Hepatocyte (in vitro differentiated cells): ENCODE data around the gene RPA3. TPM values are rescaled to one million over a fixed set of nuclear protein-coding genes. Genes with fewer than 3 reads are reported as not detected.

ENCODE experiments used
- DNase-seq: peaks from one replicate; pipeline ENCODE4 v3.0.0-alpha.2; 2016; ENCODE audit warnings: low spot score
- H2AFZ ChIP-seq: fragments of 200-600 bp; sonication (generic); 2 replicates; pipeline ENCODE4 v1.6.0; 2016; ENCODE audit warnings: antibody characterized with exemption, mild to moderate bottlenecking
- H3K27ac ChIP-seq: fragments of 200-600 bp; sonication (generic); 2 replicates; pipeline ENCODE4 v1.5.1; 2016; ENCODE audit warnings: mild to moderate bottlenecking
- H3K27me3 ChIP-seq: fragments of 200-600 bp; sonication (generic); 2 replicates; pipeline ENCODE4 v1.6.1; 2016
- H3K36me3 ChIP-seq: fragments of 200-600 bp; sonication (generic); replicated peaks from 2 replicates; pipeline ENCODE4 v1.5.1; 2016; ENCODE audit warnings: low read depth; ENCODE audit not compliant: insufficient read depth
- H3K4me1 ChIP-seq: fragments of 200-600 bp; sonication (generic); 2 replicates; pipeline ENCODE4 v1.5.1; 2016; ENCODE audit warnings: mild to moderate bottlenecking, moderate library complexity; ENCODE audit not compliant: insufficient read depth
- H3K4me2 ChIP-seq: fragments of 200-600 bp; sonication (generic); 2 replicates; pipeline ENCODE4 v1.6.0; 2016
- H3K4me3 ChIP-seq: fragments of 200-600 bp; sonication (generic); 2 replicates; pipeline ENCODE4 v1.5.1; 2016; ENCODE audit warnings: mild to moderate bottlenecking
- H3K79me2 ChIP-seq: fragments of 200-600 bp; sonication (generic); 2 replicates; pipeline ENCODE4 v1.6.0; 2017; ENCODE audit warnings: mild to moderate bottlenecking
- H3K9me2 ChIP-seq: fragments of 200-600 bp; sonication (generic); replicated peaks from 2 replicates; pipeline ENCODE4 v1.6.0; 2017; ENCODE audit warnings: mild to moderate bottlenecking; ENCODE audit not compliant: insufficient read depth
- H3K9me3 ChIP-seq: fragments of 200-600 bp; sonication (generic); 2 replicates; pipeline ENCODE4 v1.5.1; 2016; ENCODE audit warnings: low read depth, mild to moderate bottlenecking
- H4K20me1 ChIP-seq: fragments of 200-600 bp; sonication (generic); 2 replicates; pipeline ENCODE4 v1.6.0; 2016; ENCODE audit warnings: mild to moderate bottlenecking; ENCODE audit not compliant: insufficient read depth, poor library complexity, severe bottlenecking
- EZH2 ChIP-seq: fragments of 200-600 bp; sonication (generic); IDR thresholded peaks from 2 replicates; pipeline ENCODE4 v1.6.1; 2016; ENCODE audit warnings: antibody characterized with exemption, mild to moderate bottlenecking, borderline replicate concordance
- EZH2phosphoT487 ChIP-seq: fragments of 200-600 bp; sonication (generic); IDR thresholded peaks from one replicate; pipeline ENCODE4 v1.6.1; 2018; ENCODE audit warnings: antibody characterized with exemption, mild to moderate bottlenecking, low read depth, moderate library complexity; ENCODE audit not compliant: unreplicated experiment, severe bottlenecking
- WGBS: methylation state at CpG from one replicate; pipeline ENCODE4 v1.1.6; 2016; ENCODE audit warnings: low lambda C conversion rate; ENCODE audit errors: missing lambda C conversion rate; 5-methylcytosine and 5-hydroxymethylcytosine counted together
- polyA plus RNA-seq: library from polyadenylated mRNA; unstranded; fragments of >200 nt; fragmentation: Nextera tagmentation; extraction: Ambion mirVana; gene quantifications from 2 replicates; pipeline ENCODE4 v1.2.1, GENCODE V29; 2016
- total RNA-seq: library from RNA; depleted of rRNA; stranded (reverse); fragments of >200 nt; gene quantifications from 2 replicates; pipeline ENCODE4 v1.2.3, GENCODE V29; 2014
- TF ChIP-seq, protein P1 (sequence below): fragments of 200-600 bp; sonication (generic); IDR thresholded peaks from 2 replicates; pipeline ENCODE4 v1.5.1; 2016; ENCODE audit warnings: antibody characterized with exemption, mild to moderate bottlenecking; ENCODE audit not compliant: poor library complexity

Gene RPA3
- total and polyA plus RNA-seq, 2 experiments from 2014 or later, result 17.3 to 38.2 TPM

GRCh38 chr7:7757576-7757975 is 39.2 kb upstream of the RPA3 start:
- Histone ChIP-seq H4K20me1 (no peaks in the 10 kb centered on the region), H2AFZ (no peak overlapping the region), H3K79me2 (no peaks in the 10 kb centered on the region), H3K4me1 (peaks cover under 1% of the 10 kb centered on the region), H3K27me3 (no peaks in the 10 kb centered on the region), H3K4me2 (no peak overlapping the region), H3K9me3 (no peaks in the 10 kb centered on the region), H3K4me3 (no peak overlapping the region), H3K36me3 (no peaks in the 10 kb centered on the region), H3K9me2 (no peaks in the 10 kb centered on the region), H3K27ac (no peak overlapping the region)
- 50% methylated on average over 4 of the region's 4 CpGs for WGBS
- no peak for TF ChIP-seq EZH2
- no peak for TF ChIP-seq EZH2phosphoT487
- TF ChIP-seq, protein P1, sequence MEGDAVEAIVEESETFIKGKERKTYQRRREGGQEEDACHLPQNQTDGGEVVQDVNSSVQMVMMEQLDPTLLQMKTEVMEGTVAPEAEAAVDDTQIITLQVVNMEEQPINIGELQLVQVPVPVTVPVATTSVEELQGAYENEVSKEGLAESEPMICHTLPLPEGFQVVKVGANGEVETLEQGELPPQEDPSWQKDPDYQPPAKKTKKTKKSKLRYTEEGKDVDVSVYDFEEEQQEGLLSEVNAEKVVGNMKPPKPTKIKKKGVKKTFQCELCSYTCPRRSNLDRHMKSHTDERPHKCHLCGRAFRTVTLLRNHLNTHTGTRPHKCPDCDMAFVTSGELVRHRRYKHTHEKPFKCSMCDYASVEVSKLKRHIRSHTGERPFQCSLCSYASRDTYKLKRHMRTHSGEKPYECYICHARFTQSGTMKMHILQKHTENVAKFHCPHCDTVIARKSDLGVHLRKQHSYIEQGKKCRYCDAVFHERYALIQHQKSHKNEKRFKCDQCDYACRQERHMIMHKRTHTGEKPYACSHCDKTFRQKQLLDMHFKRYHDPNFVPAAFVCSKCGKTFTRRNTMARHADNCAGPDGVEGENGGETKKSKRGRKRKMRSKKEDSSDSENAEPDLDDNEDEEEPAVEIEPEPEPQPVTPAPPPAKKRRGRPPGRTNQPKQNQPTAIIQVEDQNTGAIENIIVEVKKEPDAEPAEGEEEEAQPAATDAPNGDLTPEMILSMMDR, result no peak
- DNase-seq, result no peak

DNA sequence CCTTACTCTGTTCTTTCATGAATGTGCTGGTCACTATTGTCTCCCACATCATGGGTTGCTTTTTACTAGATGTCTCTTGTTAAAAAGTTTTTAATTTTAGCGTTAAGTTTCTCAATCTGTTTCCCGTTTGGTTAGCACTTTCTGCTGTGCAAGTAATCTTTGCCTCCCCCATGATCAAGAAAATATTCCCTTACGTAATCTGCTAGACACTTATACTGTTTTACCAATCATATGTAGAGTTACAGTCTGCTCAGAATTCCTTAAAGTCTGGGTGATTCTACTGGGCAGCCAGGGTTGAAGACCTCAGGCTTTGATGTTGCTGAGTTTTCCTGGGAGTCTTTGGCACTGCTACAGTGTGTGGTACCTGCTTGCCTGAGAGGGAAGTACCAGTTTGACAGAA is 38.2 kb upstream of the RPA3 start:
- Histone ChIP-seq H3K9me2 (no peaks in the 10 kb centered on the region), H3K36me3 (no peaks in the 10 kb centered on the region), H3K4me1 (no peaks in the 10 kb centered on the region), H3K27ac (no peak overlapping the region), H3K4me3 (no peak overlapping the region), H3K79me2 (no peaks in the 10 kb centered on the region), H3K9me3 (no peaks in the 10 kb centered on the region), H4K20me1 (no peaks in the 10 kb centered on the region), H3K4me2 (no peak overlapping the region), H2AFZ (no peak overlapping the region), H3K27me3 (no peaks in the 10 kb centered on the region)
- 94% methylated on average over 3 of the region's 3 CpGs for WGBS
- TF ChIP-seq EZH2phosphoT487 (no peak), EZH2 (no peak)
- TF ChIP-seq, protein P1, result no peak
- DNase-seq, result no peak

GRCh38 chr7:7751243-7752092 is 33.1 kb upstream of the RPA3 start:
- no peak overlapping the region for H3K4me3 ChIP-seq
- no peak for TF ChIP-seq EZH2
- TF ChIP-seq EZH2phosphoT487, result no peak
- TF ChIP-seq, protein P1, result no peak
- no peaks in the 10 kb centered on the region for H3K9me3 ChIP-seq
- peaks cover 5% of the 10 kb centered on the region for H3K4me1 ChIP-seq
- no peaks in the 10 kb centered on the region for H3K9me2 ChIP-seq
- H3K79me2 ChIP-seq, result no peaks in the 10 kb centered on the region
- WGBS, result 55% methylated on average over 3 of the region's 3 CpGs
- no peak overlapping the region for H2AFZ ChIP-seq
- no peaks in the 10 kb centered on the region for H3K36me3 ChIP-seq
- H3K27ac ChIP-seq, result no peak overlapping the region
- H4K20me1 ChIP-seq, result no peaks in the 10 kb centered on the region
- no peak for DNase-seq
- peak overlapping the region; percentile 38 for H3K4me2 ChIP-seq
- H3K27me3 ChIP-seq, result no peaks in the 10 kb centered on the region
